Cardiac fibroblast (primary cell): ENCODE data around the gene VKORC1.
A peak's percentile ranks its signal among the peaks of the same experiment; 100 is the strongest.
"Not testable (repeated sequence)": the region's sequence is repeated elsewhere in the genome, so short reads cannot be mapped to it uniquely, and the experiment has no call there.

Experiments
- DNase-seq, 2 donors: peaks; one replicate each; pipeline versions ENCODE4 v3.0.0 to v3.0.0-alpha.2; 2010; ENCODE audit warnings: low read depth in 2 of 2
- H3K4me3 ChIP-seq, 2 donors: replicated peaks in 1 of 2; 1 replicate in 1 of 2; 2 replicates in 1 of 2; pipeline ENCODE4 v1.5.1; 2011; ENCODE audit warnings: low read depth in 2 of 2, low read length in 2 of 2, mild to moderate bottlenecking in 2 of 2, moderate library complexity in 1 of 2
- TF ChIP-seq, protein P1 (sequence below): IDR thresholded peaks from one replicate; pipeline ENCODE4 v1.5.1; 2011; ENCODE audit warnings: low read depth, mild to moderate bottlenecking, low read length, inconsistent platforms

The VKORC1 gene

DNA sequence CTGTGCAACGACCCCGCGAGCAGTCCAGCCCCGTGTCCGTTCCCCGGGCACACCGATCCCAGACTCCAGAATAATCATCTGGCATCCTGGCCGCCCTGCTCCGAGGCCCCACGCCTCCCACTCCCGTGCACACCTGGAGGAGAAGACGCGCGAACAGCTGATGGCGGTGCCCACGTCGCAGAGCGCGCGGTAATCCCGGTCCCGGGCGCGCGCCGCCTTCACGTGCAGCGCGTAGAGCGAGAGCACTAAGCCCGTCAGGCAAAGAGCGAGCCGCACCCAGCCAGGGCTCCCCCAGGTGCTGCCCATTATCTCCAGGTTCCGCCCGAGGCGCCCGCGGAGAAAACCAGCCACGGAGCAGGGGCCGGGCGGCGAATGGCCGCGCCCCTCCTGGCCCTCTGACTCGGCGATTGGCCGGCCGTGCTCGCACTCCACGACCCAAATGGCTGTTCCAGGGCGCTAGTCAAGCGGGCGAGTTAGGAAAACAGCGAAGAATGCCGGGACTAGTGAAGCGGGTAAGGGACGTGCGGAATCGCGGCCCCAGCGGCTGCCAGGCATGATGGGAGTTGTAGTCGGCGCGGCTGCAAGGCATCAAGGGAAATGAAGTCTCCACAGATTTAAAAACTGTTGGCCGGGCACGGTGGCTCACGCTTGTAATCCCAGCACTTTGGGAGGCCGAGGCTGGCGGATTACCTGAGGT, at the start of gene VKORC1:
TSS of gene VKORC1 (minus strand) at position 374 of the 697 bp plus-strand sequence. CDS start at position 306, 68 bp downstream.
- peak within 1 kb of the TSS; percentile 75 to 99 for H3K4me3 ChIP-seq
- TF ChIP-seq, protein P1, sequence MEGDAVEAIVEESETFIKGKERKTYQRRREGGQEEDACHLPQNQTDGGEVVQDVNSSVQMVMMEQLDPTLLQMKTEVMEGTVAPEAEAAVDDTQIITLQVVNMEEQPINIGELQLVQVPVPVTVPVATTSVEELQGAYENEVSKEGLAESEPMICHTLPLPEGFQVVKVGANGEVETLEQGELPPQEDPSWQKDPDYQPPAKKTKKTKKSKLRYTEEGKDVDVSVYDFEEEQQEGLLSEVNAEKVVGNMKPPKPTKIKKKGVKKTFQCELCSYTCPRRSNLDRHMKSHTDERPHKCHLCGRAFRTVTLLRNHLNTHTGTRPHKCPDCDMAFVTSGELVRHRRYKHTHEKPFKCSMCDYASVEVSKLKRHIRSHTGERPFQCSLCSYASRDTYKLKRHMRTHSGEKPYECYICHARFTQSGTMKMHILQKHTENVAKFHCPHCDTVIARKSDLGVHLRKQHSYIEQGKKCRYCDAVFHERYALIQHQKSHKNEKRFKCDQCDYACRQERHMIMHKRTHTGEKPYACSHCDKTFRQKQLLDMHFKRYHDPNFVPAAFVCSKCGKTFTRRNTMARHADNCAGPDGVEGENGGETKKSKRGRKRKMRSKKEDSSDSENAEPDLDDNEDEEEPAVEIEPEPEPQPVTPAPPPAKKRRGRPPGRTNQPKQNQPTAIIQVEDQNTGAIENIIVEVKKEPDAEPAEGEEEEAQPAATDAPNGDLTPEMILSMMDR = no peak
- peak; percentile 98 to 99 for DNase-seq

- TF ChIP-seq, protein P1 = no peak
- DNase-seq = no peak
- H3K4me3 ChIP-seq = no peak overlapping the region
Observed at GRCh38 chr16:31143694-31144148, 49.1 kb upstream of the VKORC1 start.

- TF ChIP-seq, protein P1 = no peak
- H3K4me3 ChIP-seq = no peak overlapping the region
- no peak for DNase-seq
Observed at GRCh38 chr16:31143011-31143693, 48.6 kb upstream of the VKORC1 start.

GRCh38 chr16:31142109-31143010, 47.8 kb upstream of the VKORC1 start:
- peak overlapping the region; percentile 19 to 46 for H3K4me3 ChIP-seq
- TF ChIP-seq, protein P1 = peak; percentile 79
- DNase-seq = peak; percentile 99 to 100

DNA sequence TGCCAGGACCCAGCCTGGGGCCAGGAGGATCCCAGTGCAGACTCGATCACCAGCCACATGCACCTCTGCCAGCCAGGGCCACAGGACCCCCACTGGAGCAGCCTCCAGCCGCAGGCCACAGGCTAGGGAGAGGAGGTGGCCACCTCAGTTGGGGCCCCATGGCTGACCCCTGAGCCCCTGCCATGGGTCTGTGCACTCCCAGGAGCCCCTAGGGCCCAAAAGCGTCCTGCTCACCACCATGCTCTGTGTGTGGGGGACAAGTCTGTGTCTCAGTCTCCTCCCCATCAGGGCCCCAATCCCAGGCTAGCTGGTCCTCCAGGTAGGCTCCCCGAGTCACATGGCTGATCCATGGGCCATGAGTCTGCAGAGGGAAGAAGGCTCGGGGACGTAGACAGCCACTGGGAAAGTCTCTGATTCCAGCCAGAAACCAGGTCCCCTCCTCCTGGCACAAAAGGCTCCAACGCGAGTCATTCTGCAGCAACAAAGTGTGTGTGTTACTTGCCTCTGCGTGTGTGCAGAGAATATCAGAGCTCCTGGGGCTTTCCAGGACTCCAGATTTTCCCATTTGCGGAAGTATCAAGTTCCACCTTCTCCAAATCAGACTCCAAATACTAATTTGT, 47.0 kb upstream of the VKORC1 start:
- peak overlapping the region; percentile 1 to 17 for H3K4me3 ChIP-seq
- TF ChIP-seq, protein P1 = no peak
- no peak for DNase-seq

DNA sequence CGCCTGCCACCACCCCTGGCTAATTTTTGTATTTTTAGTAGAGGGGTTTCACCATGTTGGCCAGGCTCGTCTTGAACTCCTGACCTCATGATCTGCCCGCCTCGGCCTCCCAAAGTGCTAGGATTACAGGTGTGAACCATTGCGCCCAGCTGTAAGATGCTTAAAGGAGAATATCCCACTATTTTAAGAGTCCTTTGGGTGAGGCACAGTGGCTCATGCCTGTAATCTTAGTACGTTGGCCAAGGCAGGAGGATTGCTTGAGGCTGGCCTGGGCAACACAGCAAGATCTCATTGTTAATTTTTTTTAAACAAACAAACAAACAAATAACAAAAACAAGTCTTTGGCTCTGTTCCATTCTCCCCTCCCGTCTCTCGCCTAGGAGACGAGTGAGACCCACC, 46.5 kb upstream of the VKORC1 start:
- H3K4me3 ChIP-seq, DNase-seq: not testable (repeated sequence)
